ENCODE results near the gene HPS4. TPM values are rescaled to one million over a fixed set of nuclear protein-coding genes. Genes with fewer than 3 reads are reported as not detected.

Gene HPS4
- total and polyA plus RNA-seq, 10 of the 15 experiments (the other 5 are each of a cell fraction or from before 2014, with no cell fraction given) = 11.7 to 36.7 (median 30.8) TPM

- peak; percentile 86 for TF ChIP-seq EED (IDR thresholded peaks at IDR 0.05; ENCODE audit: low read depth)
- TF ChIP-seq, protein P1, sequence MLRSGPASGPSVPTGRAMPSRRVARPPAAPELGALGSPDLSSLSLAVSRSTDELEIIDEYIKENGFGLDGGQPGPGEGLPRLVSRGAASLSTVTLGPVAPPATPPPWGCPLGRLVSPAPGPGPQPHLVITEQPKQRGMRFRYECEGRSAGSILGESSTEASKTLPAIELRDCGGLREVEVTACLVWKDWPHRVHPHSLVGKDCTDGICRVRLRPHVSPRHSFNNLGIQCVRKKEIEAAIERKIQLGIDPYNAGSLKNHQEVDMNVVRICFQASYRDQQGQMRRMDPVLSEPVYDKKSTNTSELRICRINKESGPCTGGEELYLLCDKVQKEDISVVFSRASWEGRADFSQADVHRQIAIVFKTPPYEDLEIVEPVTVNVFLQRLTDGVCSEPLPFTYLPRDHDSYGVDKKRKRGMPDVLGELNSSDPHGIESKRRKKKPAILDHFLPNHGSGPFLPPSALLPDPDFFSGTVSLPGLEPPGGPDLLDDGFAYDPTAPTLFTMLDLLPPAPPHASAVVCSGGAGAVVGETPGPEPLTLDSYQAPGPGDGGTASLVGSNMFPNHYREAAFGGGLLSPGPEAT (IDR thresholded peaks at IDR 0.05; ENCODE audit: low read depth) = peak; percentile 66; the same call in 1 of the 2 replicates
- TF ChIP-seq EZH2 (IDR thresholded peaks at IDR 0.05; ENCODE audit: borderline replicate concordance, control insufficient read depth, low read depth, low read length) = no peak
- peak; percentile 81 for TF ChIP-seq SPI1 (IDR thresholded peaks at IDR 0.05; ENCODE audit: borderline replicate concordance, insufficient read depth, low read depth, low read length)
- TF ChIP-seq TCF7 (IDR thresholded peaks at IDR 0.05; ENCODE audit: borderline replicate concordance) = no peak
- TF ChIP-seq, protein P2, sequence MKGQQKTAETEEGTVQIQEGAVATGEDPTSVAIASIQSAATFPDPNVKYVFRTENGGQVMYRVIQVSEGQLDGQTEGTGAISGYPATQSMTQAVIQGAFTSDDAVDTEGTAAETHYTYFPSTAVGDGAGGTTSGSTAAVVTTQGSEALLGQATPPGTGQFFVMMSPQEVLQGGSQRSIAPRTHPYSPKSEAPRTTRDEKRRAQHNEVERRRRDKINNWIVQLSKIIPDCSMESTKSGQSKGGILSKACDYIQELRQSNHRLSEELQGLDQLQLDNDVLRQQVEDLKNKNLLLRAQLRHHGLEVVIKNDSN (IDR thresholded peaks at IDR 0.05; ENCODE audit: borderline replicate concordance, extremely low read length, insufficient read depth, low read depth, low read length) = no peak
- TF ChIP-seq ZBED1 (IDR thresholded peaks at IDR 0.05; ENCODE audit: borderline replicate concordance) = no peak
- TF ChIP-seq ETV6 (conservative IDR thresholded peaks at IDR 0.05 in 1 of 2, IDR thresholded peaks at IDR 0.05 in 1 of 2; ENCODE audit: borderline replicate concordance in 1 of 2, low read depth in 1 of 2) = peak in 1 of 2 experiments; percentile 60; a peak in 2 of 4 replicates
- TF ChIP-seq GABPA (IDR thresholded peaks at IDR 0.05; ENCODE audit: low read depth) = no peak
- TF ChIP-seq RUNX3 (IDR thresholded peaks at IDR 0.05; ENCODE audit: low read length) = peak; percentile 50
- no peak for TF ChIP-seq CBFB (IDR thresholded peaks at IDR 0.05; ENCODE audit: low read depth)
Measured at GRCh38 chr22:26481694-26482093, 1.9 kb downstream of the HPS4 start (continued).

Data from GM12878 (cell line).